ENCODE results near the gene FOXN3. TPM values are rescaled to one million over a fixed set of nuclear protein-coding genes. Genes with fewer than 3 reads are reported as not detected.

Gene FOXN3
- total RNA-seq, 2 experiments from 2014 or later, result 70.3 to 72.7 TPM

DNA sequence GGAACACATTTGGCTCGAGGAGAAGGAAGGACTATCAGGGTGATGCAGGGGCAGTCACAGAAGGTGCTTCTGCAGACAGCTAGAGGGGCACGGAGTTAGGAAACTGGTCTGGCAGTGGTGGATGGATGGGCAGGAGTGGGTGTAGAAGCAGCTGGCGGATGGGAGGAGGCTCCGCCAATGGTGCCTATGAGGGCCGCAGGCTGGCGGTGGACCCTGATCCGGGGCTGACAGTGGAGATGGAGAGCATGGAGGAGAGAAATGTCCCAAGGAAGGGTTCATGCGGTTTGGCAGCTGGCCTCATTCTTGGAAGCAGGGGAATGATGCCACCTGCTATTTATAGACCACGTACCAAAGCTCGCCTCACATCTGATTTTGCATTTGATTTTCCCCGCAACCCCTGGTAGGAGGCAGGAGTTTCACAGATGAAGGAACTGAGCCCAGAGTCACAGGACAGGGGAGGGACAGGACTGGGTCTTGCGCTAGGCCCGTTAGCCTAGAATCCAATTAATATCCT lies 237.1 kb downstream of the FOXN3 start:
- Mint-ChIP-seq H3K36me3 (ENCODE audit: low read depth) (peaks cover 2% of the 10 kb centered on the region), H3K27ac (no peak overlapping the region)
- POLR2A ChIA-PET, result no interaction called here

DNA sequence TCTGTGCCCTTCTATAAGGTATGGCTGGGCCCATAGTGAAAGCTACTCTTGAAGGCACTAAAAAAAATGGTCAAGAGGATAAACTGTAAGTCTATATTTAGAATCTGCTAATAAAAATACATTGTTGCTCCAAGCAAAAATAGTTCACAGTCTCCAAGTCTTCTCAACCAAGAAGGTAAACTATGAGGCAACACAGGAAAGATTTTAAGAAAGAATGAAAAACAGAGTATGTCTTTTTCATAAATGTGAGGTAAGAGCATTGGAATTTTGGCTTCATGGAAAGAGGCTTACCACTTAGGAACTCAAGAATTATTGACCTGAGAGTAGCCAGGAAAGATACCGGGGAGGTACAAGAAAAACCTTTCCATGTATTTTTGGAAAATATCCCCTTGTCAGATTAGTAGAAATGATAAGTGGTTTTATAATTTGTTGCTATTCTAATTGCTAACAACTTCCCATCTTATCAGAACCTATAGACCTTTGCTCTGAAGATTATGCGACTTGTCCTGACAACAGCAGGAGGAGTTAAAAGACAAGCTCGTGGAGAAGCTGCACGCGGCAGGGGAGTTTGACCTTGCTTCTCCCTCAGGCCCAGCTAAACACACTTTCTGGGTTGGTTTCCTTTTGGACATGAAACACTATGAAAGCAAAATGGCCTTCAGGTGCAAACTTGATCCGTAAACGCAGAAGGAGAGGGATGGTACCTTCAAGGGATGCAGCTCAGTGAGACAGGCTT lies 238.1 kb downstream of the FOXN3 start:
- ChIA-PET POLR2A (no interaction called here), CTCF (interaction anchor here (1.1 to 1.6 kb wide), 2 partner anchors 587 to 736 kb away, joined by 3 to 4 read pairs; no protein-coding TSS in a partner anchor)
- ATAC-seq (no peak), DNase-seq (no peak)
- peaks cover 9% of the 10 kb centered on the region for H3K36me3 Mint-ChIP-seq (ENCODE audit: low read depth)
- no peak overlapping the region for H3K27ac Mint-ChIP-seq
- H3K9me3 Mint-ChIP-seq (ENCODE audit: insufficient read depth), result no peaks in the 10 kb centered on the region
- no peaks in the 10 kb centered on the region for H3K27me3 Mint-ChIP-seq (ENCODE audit: low read depth)
- H3K4me1 Mint-ChIP-seq (ENCODE audit: low read depth), result peaks cover 8% of the 10 kb centered on the region
- H3K4me3 Mint-ChIP-seq, result no peak overlapping the region

More for the DNA sequence above, 237.1 kb downstream of the FOXN3 start:
- ATAC-seq (no peak), DNase-seq (no peak)
- CTCF ChIA-PET, result no interaction called here
- Mint-ChIP-seq H3K4me1 (ENCODE audit: low read depth) (peaks cover 8% of the 10 kb centered on the region), H3K27me3 (ENCODE audit: low read depth) (no peaks in the 10 kb centered on the region), H3K4me3 (no peak overlapping the region), H3K9me3 (ENCODE audit: insufficient read depth) (no peaks in the 10 kb centered on the region)

DNA sequence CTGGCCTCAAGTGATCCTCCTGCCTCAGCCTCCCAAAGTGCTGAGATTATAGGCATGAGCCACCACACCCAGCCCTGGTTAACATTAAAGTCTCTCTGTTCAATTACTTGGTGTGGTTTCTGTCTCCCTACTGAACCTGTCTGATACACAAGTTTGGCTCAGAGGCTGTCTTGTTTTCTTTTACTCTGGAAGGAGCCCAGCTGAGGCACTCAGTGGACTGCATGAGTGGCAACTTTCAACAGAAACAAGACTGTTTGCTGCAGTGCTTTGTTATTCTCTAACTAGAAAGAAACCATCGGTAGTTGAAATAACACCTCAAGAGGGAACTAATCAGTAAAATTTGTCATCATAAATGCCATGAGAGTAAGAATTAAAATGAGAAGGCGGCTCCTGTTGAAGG lies 238.7 kb downstream of the FOXN3 start:
- Mint-ChIP-seq H3K27ac (peak overlapping the region; percentile 5), H3K9me3 (ENCODE audit: insufficient read depth) (no peaks in the 10 kb centered on the region), H3K27me3 (ENCODE audit: low read depth) (no peaks in the 10 kb centered on the region), H3K4me1 (ENCODE audit: low read depth) (peaks cover 8% of the 10 kb centered on the region), H3K36me3 (ENCODE audit: low read depth) (peaks cover 9% of the 10 kb centered on the region), H3K4me3 (no peak overlapping the region)
- DNase-seq (no peak), ATAC-seq (no peak)
- CTCF ChIA-PET, result interaction anchor here (0.8 to 1.8 kb wide), 10 partner anchors 10 to 737 kb away, joined by 3 to 12 read pairs (median 4); no protein-coding TSS in a partner anchor
- POLR2A ChIA-PET, result no interaction called here

DNA sequence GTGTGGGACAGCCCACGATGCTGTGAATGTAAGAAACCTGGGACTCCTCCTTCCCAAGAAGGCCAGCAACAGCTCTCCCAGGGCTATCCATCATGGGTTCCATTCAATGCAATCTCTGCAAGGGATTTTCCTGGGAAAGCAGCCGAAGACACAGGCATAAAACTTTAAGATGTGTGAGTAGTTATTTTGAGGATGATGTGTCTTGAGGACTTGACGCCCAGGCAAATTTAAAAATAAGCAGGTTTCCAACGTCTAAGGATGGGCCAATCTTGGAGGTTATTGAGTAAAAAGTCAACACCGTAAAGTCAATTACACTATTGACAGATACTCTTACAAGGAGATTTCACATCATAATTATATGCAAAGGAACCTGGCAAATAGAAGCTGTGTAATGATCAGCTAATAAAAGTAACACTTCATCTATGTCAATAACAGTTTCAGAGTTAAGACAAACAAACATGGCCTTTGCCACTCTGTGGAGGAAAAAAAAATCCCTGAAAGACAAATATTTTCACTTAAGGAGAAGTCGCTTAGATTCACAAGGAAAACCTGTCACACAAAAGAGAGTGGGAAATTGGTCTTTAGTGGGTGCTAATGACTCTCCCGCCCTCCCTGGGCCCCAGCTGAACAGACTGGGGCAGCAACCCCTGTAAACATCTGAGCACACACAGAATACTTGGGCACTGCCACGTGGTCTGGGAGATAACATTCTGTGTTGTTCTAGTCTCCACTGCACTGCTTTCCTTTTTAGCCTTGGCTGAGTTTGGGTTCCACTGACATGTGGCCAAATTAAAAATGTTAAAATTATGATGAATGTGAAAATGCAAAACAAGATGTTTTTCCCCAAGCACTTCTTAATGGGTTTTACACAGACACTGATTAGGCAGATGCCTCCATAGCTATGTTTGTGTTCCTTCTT lies 240.9 kb downstream of the FOXN3 start:
- Mint-ChIP-seq H3K27ac (no peak overlapping the region), H3K27me3 (ENCODE audit: low read depth) (no peaks in the 10 kb centered on the region), H3K36me3 (ENCODE audit: low read depth) (peaks cover 19% of the 10 kb centered on the region), H3K9me3 (ENCODE audit: insufficient read depth) (peaks cover 5% of the 10 kb centered on the region), H3K4me3 (no peak overlapping the region), H3K4me1 (ENCODE audit: low read depth) (peaks cover 8% of the 10 kb centered on the region)
- no peak for ATAC-seq
- DNase-seq, result no peak
- CTCF ChIA-PET, result interaction anchor here (0.8 to 1.7 kb wide), 6 partner anchors 9 to 724 kb away, joined by 3 to 9 read pairs (median 4); no protein-coding TSS in a partner anchor
- POLR2A ChIA-PET, result no interaction called here

DNA sequence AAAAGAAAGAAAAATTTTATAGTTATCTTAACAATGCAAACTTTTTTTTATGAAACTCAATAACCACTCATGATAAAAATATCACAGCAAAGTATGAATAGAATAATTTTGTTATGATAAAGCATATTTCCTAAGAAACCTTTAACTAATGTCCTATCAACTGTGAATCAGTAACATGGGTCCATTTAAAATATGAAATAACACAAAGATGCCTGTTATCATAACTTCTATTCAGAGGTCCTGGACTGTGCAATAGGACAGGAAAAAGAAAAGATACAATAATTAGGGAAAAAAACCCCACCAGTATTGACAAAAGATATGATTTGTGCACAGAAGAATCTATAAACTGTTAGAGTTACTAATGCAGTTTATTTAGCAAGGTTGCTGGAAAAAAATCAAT lies 245.4 kb downstream of the FOXN3 start:
- Mint-ChIP-seq H3K27me3 (ENCODE audit: low read depth) (no peaks in the 10 kb centered on the region), H3K36me3 (ENCODE audit: low read depth) (peaks cover 30% of the 10 kb centered on the region), H3K9me3 (ENCODE audit: insufficient read depth) (peaks cover 5% of the 10 kb centered on the region), H3K4me3 (no peak overlapping the region), H3K4me1 (ENCODE audit: low read depth) (no peaks in the 10 kb centered on the region), H3K27ac (no peak overlapping the region)
- ChIA-PET POLR2A (no interaction called here), CTCF (no interaction called here)
- DNase-seq, result no peak
- ATAC-seq, result no peak

DNA sequence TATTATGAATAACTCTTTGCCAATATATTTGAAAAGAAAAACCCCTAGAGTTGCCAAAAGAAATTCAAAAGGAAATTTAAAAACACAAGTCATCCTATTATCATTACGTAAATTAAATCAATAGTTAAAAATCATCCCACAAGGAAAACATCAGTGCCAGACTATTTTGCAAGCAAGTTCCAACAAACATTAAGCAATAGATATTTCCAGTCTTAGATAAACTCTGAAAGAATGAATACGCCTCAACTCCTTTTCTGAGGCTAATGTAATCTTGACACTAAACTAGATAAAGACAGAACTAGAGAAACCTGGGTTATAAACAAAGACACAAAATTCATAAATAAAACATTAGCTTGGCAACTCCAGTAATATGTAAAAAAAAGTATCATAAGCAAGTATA lies 245.9 kb downstream of the FOXN3 start:
- Mint-ChIP-seq H3K4me1 (ENCODE audit: low read depth) (no peaks in the 10 kb centered on the region), H3K36me3 (ENCODE audit: low read depth) (peaks cover 30% of the 10 kb centered on the region), H3K4me3 (no peak overlapping the region), H3K27ac (no peak overlapping the region), H3K27me3 (ENCODE audit: low read depth) (no peaks in the 10 kb centered on the region), H3K9me3 (ENCODE audit: insufficient read depth) (peaks cover 5% of the 10 kb centered on the region)
- DNase-seq, result no peak
- POLR2A ChIA-PET, result interaction anchor here (0.6 kb wide), 1 partner anchor 314 kb away, joined by 4 read pairs; no protein-coding TSS in a partner anchor
- ATAC-seq, result no peak
- CTCF ChIA-PET, result no interaction called here

DNA sequence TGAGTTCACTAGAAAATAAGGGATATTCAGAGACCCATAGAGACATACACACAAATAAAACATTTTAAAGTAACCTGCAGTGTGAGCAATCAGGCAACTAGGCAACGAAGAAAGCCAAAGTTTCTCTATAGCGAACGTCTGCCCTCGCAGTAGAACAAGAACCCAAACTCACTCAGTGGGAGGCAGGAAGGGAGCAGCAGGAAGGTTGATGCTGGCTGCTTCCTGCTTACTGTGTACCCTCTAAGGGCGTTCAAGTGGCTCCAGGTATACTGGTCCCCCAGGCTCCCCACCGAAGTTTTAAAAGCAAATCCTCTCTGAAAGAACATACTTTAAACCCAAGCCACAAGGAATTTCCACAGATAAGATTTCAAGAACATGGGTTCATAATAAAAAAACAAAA lies 249.3 kb downstream of the FOXN3 start:
- H3K9me3 Mint-ChIP-seq (ENCODE audit: insufficient read depth), result peaks cover under 1% of the 10 kb centered on the region
- ChIA-PET CTCF (no interaction called here), POLR2A (no interaction called here)
- H3K27me3 Mint-ChIP-seq (ENCODE audit: low read depth), result no peaks in the 10 kb centered on the region
- DNase-seq, result no peak
- peaks cover 19% of the 10 kb centered on the region for H3K36me3 Mint-ChIP-seq (ENCODE audit: low read depth)
- H3K4me1 Mint-ChIP-seq (ENCODE audit: low read depth), result peaks cover 13% of the 10 kb centered on the region
- ATAC-seq, result no peak
- H3K4me3 Mint-ChIP-seq, result no peak overlapping the region
- H3K27ac Mint-ChIP-seq, result no peak overlapping the region

DNA sequence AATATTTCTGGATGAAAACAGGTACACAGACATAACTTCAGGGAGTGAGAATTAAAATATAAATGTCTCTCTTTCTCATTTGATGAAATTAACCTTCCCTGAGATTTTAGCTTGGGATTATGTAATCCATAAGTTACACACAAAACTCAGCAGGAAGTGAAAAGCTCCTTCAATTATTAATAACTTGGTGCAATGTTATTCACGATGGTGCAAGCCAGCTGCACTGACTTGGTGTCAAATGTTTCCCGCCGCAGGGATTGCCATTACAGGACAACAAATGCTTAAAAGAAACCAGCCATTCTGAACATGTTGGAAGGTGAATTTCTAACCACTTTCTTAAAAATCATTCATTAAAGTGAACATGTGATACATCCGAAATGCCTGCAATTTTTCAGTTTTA lies 250.4 kb downstream of the FOXN3 start:
- POLR2A ChIA-PET, result no interaction called here
- no peak overlapping the region for H3K4me3 Mint-ChIP-seq
- H3K9me3 Mint-ChIP-seq (ENCODE audit: insufficient read depth), result no peaks in the 10 kb centered on the region
- ATAC-seq, result no peak
- peaks cover 19% of the 10 kb centered on the region for H3K36me3 Mint-ChIP-seq (ENCODE audit: low read depth)
- H3K27ac Mint-ChIP-seq, result no peak overlapping the region
- CTCF ChIA-PET, result interaction anchor here (0.7 to 2.5 kb wide), 3 partner anchors 11 to 369 kb away, joined by 3 to 9 read pairs (median 3); no protein-coding TSS in a partner anchor
- no peak for DNase-seq
- no peaks in the 10 kb centered on the region for H3K27me3 Mint-ChIP-seq (ENCODE audit: low read depth)
- H3K4me1 Mint-ChIP-seq (ENCODE audit: low read depth), result peaks cover 13% of the 10 kb centered on the region

DNA sequence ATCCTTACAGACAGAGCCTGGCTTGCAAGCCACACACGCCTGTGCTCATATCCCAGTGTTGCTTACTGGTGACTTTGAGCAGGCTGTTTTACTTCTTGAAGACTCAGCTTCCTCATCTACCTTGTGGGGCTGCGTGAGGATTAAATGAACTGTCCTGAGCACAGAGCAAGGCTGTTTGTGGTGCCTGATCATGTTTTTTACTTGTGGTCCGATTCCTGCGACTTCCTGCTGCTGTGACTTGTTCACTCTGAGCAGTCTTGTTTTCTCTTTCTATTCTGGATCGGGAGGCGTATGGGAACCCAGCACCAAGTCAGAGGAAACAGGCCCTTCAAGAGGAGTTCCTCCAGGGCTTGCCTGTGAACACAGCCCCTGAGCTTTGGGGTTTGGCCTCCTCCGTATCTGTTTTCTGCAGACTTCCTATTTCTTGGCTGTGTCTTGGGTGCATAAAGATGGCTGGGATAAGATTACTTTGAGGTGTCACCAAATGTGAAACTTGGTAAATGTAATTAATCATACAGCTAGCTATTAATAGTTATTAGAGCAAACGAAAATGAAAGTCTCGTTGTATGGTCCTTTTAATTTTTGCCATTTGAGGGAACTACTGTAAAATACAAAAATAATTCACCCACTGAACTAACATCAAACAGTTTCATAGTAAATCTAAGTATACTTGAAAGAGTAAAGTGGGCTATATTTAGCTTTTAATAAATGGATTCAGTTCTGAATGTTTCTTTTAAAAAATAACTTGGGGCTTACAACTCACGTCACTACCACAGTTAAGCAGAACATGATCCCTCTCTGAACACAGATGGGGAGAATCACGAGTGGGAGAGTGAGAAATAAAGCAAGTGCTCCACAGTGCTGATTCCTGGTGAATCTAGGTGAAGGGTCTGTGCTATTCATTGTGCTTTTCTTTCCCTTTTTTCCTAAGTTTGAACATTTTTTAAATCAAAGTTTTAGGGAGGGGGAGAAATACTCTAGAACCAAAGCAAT lies 251.5 kb downstream of the FOXN3 start:
- ChIA-PET POLR2A (no interaction called here), CTCF (interaction anchor here (1.0 to 2.5 kb wide), 5 partner anchors 11 to 264 kb away, joined by 3 to 9 read pairs (median 3); no protein-coding TSS in a partner anchor)
- peak overlapping the region; percentile 53 for H3K27ac Mint-ChIP-seq
- ATAC-seq (peak; percentile 49), DNase-seq (no peak)
- peaks cover 21% of the 10 kb centered on the region for H3K36me3 Mint-ChIP-seq (ENCODE audit: low read depth)
- H3K4me1 Mint-ChIP-seq (ENCODE audit: low read depth), result peaks cover 13% of the 10 kb centered on the region
- H3K9me3 Mint-ChIP-seq (ENCODE audit: insufficient read depth), result no peaks in the 10 kb centered on the region
- H3K27me3 Mint-ChIP-seq (ENCODE audit: low read depth), result no peaks in the 10 kb centered on the region
- peak overlapping the region; percentile 23 for H3K4me3 Mint-ChIP-seq

DNA sequence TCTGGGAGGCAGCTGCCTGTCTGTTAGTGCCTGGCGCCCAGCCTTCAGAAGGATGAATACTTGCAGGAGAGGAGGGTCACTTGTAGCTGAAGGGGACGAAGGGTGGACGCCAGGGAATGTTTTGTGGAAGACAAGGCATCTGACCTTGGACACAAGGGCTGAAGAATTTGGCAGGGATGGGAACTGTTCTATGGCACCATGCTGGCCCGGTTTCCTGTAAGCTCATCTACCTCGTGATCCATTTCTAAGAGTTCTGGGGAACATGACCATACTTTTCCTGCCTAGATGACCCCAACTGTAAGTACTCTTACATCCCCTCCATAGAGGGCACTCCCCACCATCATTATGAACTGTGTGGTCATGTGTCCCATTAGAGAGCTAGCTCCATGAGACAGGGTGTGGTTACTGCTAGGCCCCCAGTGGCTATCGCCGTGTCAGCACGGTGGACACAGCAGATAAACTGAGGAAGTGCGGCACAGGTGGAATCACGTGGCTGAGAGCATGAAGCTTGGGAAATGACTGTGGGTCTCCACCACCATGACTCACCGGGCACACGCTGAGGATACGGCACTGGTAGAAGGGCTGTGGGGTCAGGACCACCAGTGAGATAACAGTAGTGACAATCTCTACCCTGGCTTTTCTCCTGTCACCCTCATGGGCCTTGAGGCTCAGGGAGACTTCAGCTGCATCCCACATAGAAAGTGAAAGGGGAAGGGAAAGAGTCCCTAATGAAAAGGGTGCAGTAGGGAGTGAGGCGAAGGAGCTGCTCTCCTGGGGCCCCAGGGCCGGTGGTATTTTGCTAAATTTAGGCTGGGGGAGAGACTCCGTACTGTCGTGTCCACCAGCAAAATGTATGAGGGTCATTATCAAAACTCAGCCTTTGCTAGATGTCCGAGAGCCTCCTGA lies 252.6 kb downstream of the FOXN3 start:
- ChIA-PET POLR2A (no interaction called here), CTCF (interaction anchor here (1.0 to 2.5 kb wide), 4 partner anchors 10 to 265 kb away, joined by 3 to 9 read pairs (median 3); no protein-coding TSS in a partner anchor)
- peaks cover 22% of the 10 kb centered on the region for H3K36me3 Mint-ChIP-seq (ENCODE audit: low read depth)
- no peaks in the 10 kb centered on the region for H3K9me3 Mint-ChIP-seq (ENCODE audit: insufficient read depth)
- H3K27me3 Mint-ChIP-seq (ENCODE audit: low read depth), result no peaks in the 10 kb centered on the region
- H3K27ac Mint-ChIP-seq, result no peak overlapping the region
- ATAC-seq, result no peak
- H3K4me1 Mint-ChIP-seq (ENCODE audit: low read depth), result peaks cover 13% of the 10 kb centered on the region
- DNase-seq, result no peak
- H3K4me3 Mint-ChIP-seq, result no peak overlapping the region
